Kidney epithelial cell (primary cell): Measurements from ENCODE around the gene RNASE12. TPM values are rescaled to one million over a fixed set of nuclear protein-coding genes. Genes with fewer than 3 reads are reported as not detected.
"Not testable (repeated sequence)": the region's sequence is repeated elsewhere in the genome, so short reads cannot be mapped to it uniquely, and the experiment has no call there.

Experiments
- DNase-seq: peaks from one replicate; pipeline ENCODE4 v3.0.0-alpha.2; 2010; ENCODE audit warnings: low read depth
- H3K27me3 ChIP-seq: 2 replicates; pipeline ENCODE4 v1.6.0; 2011; ENCODE audit warnings: low read length; ENCODE audit not compliant: control insufficient read depth, insufficient read depth
- H3K36me3 ChIP-seq: 2 replicates; pipeline ENCODE4 v1.5.1; 2011; ENCODE audit warnings: low read length; ENCODE audit not compliant: control insufficient read depth, insufficient read depth
- H3K4me3 ChIP-seq: 2 replicates; pipeline ENCODE4 v1.5.1; 2011; ENCODE audit warnings: low read depth, mild to moderate bottlenecking, control low read depth, low read length
- total RNA-seq: library from RNA; depleted of rRNA; stranded (reverse); fragments of >200 nt; gene quantifications from 2 replicates; pipeline ENCODE4 v1.2.3, GENCODE V29; 2015
- TF ChIP-seq, protein P1 (sequence below): IDR thresholded peaks from 2 replicates; pipeline ENCODE4 v1.5.1; 2011; ENCODE audit warnings: mild to moderate bottlenecking, moderate library complexity, low read length, control low read depth, inconsistent platforms; ENCODE audit not compliant: insufficient read depth, poor library complexity, severe bottlenecking

The RNASE12 gene
- total RNA-seq, 1 donor from 2014 or later: not detected

DNA sequence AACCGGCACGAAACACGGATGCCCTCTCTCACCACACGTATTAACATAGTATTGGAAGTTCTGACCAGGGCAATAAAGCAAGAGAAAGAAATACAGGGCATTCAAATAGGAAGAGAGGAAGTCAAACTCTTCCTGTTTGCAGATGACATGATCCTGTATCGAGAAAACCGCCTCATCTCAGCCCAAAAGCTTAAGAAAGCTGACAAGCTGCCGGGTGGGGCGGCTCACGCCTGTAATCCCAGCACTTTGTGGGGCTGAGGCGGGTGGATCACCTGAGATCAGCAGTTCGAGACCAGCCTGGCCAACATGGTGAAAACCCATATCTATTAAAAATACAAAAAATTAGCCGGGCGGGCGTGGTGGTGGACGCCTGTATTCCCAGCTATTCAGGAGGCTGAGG is 32.6 kb upstream of the RNASE12 start:
- no peak for DNase-seq
- H3K36me3 ChIP-seq: no peaks in the 10 kb centered on the region
- TF ChIP-seq, protein P1, sequence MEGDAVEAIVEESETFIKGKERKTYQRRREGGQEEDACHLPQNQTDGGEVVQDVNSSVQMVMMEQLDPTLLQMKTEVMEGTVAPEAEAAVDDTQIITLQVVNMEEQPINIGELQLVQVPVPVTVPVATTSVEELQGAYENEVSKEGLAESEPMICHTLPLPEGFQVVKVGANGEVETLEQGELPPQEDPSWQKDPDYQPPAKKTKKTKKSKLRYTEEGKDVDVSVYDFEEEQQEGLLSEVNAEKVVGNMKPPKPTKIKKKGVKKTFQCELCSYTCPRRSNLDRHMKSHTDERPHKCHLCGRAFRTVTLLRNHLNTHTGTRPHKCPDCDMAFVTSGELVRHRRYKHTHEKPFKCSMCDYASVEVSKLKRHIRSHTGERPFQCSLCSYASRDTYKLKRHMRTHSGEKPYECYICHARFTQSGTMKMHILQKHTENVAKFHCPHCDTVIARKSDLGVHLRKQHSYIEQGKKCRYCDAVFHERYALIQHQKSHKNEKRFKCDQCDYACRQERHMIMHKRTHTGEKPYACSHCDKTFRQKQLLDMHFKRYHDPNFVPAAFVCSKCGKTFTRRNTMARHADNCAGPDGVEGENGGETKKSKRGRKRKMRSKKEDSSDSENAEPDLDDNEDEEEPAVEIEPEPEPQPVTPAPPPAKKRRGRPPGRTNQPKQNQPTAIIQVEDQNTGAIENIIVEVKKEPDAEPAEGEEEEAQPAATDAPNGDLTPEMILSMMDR: no peak
- H3K27me3 ChIP-seq: peaks cover 15% of the 10 kb centered on the region
- no peak overlapping the region for H3K4me3 ChIP-seq

DNA sequence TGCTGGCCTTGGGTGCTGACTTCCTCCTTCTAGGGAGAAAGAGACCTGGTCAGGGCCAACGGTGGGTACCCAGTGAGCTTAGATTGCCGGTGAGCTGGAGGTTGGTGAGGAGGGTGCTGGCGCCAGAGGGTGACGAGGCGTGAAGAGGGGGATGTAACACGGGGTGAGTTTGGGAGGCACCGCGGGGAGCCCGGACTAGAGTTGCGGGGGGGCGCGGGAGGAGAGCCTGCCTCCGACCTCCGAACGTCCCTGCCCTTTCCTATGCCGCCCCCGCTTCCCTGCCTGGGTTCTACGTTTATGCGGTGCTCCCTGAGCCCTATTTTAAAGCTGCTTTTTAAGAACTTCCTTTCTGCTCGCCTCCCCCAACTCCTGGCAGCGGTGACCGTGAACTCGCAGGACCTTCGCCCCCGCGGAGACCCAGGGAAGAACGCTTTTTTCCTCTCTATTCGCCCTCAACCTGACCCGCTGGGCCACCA is 31.7 kb upstream of the RNASE12 start:
- TF ChIP-seq, protein P1: no peak

DNA sequence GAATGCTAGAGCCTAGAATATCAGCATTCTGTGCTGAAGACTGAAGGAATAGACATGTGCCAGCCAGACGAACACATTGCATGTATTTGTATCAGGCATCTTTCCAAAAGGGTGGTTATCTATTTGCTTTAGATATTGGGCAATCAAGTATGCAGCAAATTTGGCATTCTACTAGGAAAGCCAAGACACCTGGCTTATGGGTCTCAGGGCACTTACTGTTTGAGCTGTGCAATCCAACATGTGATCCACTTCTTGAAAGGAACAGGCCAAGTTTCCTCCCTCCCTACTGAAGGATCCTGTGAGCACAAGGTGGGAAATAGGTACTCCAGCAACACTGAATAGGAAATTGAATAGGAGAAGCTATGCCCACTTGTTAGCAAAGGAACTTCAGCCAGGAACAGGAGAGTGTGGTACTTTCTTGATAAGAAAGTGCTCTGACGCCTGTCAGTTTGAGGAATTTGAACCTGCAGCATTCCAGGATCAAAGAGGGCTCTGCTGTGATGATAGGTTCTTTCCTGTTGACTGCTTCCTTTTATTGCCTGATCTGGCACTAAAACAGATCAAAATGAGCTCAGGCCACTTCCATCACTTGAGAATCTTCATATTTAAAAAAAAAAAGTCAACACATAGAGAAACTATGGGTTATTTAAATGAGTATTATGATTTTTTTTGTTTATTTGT is 29.8 kb upstream of the RNASE12 start:
- Histone ChIP-seq H3K36me3 (no peaks in the 10 kb centered on the region), H3K4me3 (no peak overlapping the region), H3K27me3 (no peaks in the 10 kb centered on the region)
- TF ChIP-seq, protein P1: no peak
- no peak for DNase-seq

More for the DNA sequence above, 31.7 kb upstream of the RNASE12 start:
- Histone ChIP-seq H3K4me3 (no peak overlapping the region), H3K36me3 (no peaks in the 10 kb centered on the region), H3K27me3 (peaks cover 8% of the 10 kb centered on the region)
- DNase-seq: no peak

DNA sequence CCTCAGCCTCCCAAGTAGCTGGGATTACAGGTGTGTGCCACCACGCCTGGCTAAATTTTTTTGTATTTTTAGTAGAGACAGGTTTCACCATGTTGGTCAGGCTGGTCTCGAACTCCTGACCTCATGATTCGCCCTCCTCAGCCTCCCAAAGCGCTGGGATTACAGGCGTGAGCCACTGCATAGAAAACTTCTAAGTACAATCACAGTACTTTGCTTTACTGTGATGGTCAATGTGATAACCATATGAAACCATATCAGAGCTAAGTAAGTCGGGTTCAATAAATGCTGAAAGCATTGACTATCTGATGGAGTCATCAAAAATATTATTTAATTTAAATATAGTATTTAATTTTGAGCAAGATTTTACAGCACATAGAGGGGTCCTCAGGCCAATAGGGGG is 28.5 kb upstream of the RNASE12 start:
- not testable (repeated sequence) for DNase-seq, H3K4me3 ChIP-seq, H3K36me3 ChIP-seq, H3K27me3 ChIP-seq

DNA sequence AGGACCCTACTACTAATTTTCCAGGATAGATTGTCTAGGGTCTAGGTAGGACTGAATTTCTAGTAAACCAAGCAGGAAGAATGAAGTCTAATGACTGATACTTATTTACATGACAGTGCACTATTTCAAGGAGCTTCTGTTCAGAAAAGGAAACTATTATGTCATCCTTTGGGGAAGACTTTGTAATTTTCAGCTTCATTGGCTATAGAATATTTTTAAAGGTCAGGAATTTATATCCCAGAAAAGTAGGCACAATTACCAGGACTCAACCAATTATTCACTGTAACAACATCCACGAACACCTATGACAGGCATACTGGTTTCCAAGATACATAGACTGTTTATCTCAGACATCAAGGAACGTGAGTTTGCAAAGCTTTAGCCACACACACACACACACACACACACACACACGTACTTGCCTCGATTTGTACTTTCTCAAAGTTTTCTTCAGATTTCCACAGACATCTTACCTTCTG is 27.1 kb upstream of the RNASE12 start:
- Histone ChIP-seq H3K36me3 (no peaks in the 10 kb centered on the region), H3K4me3 (no peak overlapping the region), H3K27me3 (no peaks in the 10 kb centered on the region)
- DNase-seq: no peak
- TF ChIP-seq, protein P1: no peak

DNA sequence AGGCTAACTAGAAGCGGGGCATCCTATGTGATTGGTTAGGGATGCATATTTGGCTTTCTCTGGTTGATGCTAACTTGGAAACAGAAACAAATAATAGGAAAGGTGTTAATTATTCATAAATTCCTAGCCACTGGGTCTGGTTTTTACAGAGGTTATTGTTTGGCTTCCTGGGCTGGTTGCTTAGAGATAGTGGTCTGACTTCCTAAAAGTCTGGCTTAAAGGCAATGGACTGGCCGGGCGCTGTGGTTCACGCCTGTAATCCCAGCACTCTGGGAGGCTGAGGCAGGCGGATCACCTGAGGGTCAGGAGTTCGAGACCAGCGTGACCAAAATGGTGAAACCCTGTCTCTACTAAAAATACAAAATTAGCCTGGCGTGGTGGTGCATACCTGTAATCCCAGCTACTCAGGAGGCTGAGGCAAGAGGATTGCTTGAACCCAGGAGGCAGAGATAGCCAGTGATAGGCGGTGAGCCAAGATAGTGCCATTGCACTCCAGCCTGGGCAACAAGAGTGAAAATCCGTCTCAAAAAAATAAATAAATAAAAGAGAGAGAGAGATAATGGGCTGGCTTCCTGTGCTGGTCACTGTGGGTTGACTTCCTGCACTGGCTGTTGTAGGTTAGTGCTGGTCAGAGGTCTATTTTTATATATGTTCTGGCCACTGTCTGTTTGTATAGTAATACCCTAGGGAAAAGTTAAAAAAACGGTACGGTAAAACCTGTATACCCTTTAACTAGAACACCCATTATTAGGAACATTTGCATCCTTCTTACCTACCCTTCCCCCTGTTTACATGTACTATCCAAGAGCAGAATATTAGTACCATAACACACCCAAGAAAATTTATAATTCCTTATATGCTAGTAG is 26.2 kb upstream of the RNASE12 start:
- TF ChIP-seq, protein P1: no peak
- DNase-seq: no peak
- Histone ChIP-seq H3K36me3 (no peaks in the 10 kb centered on the region), H3K4me3 (no peak overlapping the region), H3K27me3 (no peaks in the 10 kb centered on the region)
